ENCODE data around the gene HIVEP2.

Gene HIVEP2

DNA sequence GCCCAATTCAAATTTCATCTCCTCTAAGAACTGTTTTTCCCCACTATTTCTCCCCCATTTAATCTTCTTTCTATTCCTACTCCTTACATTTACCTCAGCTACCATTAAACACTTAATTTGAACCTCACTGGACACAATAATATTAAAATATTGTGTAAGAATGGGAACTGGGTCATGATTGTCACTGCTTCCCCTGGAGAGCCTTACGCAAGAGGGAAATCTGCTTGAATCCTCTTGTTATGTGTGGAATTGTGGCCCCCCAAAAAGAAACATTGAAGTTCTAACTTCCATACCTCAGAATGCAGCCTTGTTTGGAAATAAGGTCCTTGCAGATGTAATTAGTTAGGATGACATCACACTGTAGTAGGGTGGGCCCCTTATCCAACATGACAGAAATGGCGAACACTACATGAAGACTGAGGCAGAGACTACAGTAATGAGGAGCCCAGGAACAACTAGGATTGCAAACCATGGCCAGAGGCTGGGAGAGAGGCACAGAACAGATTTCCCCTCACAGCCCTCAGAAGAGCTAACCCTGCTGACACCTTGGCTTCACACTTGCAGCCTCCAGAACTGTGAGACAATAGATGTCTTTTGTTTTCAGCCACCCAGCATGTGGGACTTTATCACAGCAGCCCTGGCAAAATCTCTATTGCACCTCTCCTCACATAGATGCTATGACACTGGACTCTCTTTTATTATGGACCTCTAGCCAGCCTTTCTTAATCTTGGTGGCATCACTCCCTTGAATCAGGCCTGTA lies 29.9 kb downstream of the HIVEP2 start:
- no peak for DNase-seq

DNA sequence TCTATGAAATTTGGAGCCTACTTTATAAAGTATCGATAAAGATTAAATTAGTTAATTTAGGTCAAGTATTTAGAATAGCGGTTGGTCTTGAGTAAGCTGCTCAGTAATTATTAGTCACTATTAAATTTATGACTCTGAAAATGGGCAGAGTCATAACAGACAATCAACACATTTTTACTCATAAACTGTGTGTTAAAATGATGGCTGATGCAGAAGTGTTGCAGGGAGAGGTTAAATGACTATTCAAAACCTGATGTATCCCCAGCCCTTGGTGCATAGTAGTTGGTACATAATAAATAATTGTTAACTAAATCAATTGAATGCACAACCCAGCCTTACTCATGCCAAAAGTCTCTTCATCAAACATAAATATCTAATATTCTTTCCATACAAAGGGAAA lies 30.6 kb downstream of the HIVEP2 start:
- no peak for DNase-seq

DNA sequence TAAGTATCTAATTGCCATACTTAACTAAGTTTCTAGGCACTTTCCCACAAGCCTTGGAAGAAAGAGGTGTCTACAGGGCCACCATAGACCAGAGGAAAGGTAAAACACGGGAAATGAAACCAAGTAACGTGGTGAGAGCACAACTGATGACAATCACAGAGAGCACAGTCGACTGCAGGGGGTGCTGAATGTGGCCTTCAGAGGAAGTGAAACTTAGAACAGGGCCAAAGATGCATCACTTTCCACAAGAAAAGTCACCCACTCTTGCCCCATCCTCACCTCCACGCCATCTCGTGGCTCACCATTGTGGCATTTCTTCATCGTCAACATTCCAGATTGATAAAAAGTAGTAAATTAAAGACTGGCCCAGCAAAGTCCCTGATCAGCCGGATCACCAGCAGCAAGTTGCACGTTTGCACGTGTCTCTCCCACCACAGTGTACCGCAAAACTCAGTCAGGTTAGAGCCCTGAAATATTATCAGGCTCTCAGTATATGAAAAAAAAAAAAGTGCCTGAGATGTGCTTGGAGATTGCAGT lies 31.4 kb downstream of the HIVEP2 start:
- DNase-seq: no peak

DNA sequence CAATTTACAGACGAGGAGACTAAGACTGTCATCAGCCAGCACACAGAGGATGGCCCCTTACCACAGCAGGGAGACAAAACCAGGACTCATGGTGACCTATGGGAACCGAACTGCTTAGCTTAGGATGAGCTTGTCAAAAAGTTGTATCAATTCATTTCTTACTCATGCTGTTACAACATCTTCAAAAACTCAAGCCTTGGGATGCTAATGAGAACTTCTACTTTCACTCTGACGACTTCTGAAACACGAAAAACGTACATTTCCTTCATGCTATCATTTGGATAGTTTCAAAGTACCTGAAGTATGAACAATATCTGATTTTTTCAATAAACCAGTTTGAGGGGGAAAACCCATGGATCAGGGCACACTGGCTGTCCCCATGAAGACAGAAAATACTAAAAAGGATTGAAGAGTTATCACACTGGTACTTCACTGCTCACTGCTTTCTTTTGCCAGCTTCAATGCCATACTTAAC lies 31.9 kb downstream of the HIVEP2 start:
- no peak for DNase-seq

DNA sequence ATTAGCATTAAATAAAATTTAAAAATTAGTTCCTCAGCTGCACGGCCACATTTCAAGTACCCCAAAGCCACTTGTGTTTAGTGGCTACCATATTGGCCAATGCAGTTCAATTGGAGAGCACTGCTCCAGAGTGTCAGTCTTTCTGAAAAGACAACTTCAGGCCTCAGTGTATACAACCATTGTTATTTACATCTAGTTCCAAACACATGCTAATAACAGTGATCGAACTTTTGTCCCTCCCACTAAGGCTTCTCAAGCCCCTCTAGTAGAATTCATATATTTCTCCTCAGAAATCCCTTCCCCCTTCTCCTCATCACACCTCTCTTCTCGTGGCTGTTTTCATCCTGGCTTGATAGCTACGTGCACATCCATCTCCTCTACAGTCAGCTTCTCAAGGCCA lies 32.9 kb downstream of the HIVEP2 start:
- no peak for DNase-seq

DNA sequence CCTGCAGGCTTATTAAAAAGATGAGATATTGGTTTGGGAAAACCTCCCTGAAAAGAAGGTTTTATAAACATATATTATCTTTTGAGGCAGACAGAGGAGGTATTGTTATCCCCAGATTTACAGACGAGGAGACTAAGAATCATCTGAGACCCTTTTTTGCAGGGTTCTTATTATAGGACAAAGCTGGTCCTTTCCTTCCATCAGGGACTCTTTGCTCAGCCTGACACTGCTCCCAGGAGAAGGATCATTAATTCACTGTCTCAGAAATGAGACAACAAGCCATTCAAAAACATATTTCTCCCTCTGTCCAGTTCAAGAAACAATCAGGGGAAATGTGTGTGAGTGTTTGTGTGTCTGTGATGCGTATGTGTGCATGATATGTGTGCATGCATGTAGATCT lies 33.5 kb downstream of the HIVEP2 start:
- no peak for DNase-seq

DNA sequence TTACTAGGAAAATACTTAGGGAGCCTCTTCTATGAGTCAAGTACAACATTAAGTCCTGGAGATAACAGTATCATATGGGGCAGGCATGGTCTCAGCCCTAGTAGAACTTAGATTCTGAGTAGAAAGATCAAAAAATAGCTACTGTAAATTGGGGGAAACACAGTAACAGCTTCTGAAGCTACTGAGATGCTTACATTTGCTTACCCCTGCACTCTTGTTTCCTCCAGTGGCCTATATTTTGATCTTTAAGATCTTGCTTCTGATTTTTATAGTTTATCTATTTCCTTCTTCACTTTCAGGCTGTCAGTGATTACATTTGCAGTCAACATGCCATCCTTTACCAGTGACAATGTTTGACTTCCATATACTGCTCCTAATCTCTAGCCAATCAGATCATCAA lies 35.3 kb downstream of the HIVEP2 start:
- DNase-seq: no peak

DNA sequence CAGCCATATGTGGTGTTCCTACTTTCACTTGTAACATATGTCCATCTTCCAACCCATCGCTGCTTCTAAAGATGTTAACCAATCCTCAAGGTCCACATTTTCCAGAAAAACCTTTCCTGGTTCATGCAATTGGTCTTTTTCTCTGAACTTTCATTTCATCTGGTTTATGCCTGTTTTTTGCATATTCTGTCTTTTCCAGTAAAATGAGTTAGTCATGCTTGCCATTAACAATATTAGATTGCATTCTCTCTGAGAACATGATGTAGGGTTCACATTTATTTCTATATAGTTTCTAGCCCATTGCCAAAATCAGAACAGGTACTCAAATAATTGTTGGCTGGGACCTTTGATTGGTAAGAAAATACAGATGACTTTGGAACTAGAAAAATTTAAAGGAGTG lies 36.7 kb downstream of the HIVEP2 start:
- DNase-seq: no peak

DNA sequence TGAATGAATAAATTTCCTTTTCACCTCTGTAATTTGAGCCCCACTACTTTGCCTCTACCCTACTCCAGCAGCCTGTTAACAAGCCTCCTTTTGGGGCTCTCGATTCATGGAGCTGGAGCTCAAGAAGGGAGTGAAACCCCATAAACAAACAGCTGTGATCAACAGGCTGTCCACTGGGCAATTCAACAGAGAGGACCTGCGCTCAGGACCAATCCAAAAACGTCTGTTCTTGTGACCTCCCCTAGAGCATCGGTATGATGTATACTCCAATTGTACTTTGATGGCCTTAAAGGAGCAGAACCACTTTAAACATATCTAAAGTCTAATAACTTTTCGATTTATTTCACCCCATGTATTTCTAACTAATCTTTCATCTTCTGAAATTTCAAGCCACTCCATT lies 37.4 kb downstream of the HIVEP2 start:
- no peak for DNase-seq

DNA sequence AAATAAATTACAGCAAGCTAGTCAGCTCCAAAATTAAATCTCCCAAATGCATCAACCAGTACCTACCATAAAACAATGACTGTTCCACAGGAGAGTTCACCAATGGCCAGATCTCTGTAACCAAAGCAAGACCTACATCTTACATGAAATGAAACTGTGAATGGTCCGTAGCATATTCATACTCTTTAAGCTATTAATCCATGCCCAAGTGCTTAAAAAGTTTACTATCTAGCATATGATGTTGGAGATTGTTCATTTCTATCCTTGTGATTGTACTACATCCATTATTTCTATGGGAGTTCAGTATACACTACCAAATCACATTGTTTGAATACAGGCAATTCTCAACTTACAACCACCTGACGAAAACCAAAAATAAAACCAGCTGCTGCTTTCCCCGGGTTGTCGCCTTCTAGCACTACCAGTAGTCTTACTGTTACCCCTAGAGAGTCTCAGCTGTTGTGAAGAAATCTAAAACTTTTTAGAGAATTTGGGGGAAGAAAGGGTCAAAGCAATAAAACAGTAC lies 38.0 kb downstream of the HIVEP2 start:
- DNase-seq: no peak

DNA sequence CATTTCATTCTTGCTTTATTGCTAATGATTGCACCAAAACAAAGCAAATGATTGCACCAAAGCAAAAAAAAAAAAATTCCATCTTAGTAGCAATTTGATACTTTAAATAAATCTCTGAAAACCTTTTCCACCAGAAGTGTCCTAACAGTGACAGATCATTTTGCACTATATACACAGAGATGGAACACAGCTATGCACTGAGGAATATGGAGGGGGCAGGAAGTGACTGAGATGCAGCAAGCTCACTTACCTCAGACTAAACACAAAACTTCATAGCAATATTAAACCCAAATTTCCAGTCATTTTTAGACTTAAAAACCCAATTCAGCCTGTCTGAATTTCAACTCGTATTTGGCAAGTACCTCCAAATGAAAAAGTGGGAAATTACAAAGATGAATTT lies 41.2 kb downstream of the HIVEP2 start:
- no peak for DNase-seq

DNA sequence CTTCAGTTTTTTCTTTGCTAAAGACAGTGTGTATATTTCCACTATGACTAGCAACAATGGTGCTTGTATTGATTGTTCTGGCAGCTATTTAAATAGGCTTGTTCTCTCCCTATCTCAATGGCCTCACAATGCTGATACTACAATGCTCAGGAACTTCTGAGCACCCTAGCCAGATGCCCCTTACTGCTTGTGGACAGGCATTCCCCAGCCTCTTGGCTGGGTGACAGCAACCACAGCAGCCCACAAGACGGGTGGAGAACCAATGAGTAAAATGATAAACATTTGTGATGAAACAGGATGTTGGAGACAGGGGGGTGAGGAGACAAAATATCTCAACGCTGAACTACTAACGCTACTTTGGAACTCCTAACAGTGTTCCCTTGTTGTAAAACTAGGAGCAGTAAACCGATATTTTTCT lies 42.3 kb downstream of the HIVEP2 start:
- no peak for DNase-seq

DNA sequence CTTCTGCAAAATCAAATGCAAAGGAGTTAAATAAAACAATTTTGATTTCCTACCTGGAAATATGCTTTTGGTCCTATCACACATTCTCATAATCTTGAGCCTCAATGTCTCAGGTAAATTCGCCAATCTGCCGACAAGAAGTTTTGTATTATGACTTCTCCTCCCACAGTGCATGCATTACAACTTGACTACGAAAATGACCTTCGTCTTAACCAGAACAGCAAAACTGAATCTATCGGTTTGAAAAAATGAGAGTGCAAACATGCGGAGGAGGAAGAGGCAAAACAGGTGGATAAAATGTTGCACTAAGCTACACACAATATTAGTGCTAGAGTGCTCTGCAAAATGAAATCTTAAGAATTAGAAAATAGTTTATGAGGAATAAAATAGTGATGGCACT lies 43.4 kb downstream of the HIVEP2 start:
- no peak for DNase-seq

DNA sequence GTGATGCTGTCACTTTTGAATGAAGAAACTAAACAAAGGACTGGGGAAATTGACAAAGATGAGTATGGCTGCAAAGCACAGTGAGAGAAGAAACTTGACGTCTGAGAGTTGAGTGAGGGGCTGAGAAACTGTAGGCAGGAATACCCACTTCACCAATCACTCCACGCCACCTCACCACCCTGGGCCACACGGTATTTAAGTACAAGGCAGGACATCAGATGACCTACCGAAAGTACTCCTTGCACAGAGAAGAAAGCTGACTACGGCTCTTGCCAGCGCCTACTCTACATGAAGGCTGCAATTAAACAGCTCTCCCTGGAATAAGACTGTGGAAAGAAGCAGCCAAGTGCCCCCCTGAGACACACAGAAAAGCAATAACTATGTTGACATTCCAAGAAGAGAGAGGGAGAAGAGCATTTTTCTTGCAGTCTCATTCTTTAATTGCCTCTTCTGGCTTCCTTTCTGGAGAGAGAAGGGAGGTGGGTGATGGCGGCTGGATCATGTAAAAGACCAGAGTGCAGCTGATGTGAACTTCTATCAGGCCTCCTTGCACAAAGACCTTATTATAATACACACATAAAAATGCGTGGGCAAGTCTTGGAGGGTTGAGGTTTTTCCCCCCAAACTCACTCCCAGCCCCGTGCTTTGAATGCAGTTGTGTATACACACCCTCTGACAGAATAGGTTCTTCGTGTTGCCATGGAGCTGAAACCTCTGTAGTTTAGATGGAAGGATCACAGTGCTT lies 44.6 kb downstream of the HIVEP2 start:
- no peak for DNase-seq

DNA sequence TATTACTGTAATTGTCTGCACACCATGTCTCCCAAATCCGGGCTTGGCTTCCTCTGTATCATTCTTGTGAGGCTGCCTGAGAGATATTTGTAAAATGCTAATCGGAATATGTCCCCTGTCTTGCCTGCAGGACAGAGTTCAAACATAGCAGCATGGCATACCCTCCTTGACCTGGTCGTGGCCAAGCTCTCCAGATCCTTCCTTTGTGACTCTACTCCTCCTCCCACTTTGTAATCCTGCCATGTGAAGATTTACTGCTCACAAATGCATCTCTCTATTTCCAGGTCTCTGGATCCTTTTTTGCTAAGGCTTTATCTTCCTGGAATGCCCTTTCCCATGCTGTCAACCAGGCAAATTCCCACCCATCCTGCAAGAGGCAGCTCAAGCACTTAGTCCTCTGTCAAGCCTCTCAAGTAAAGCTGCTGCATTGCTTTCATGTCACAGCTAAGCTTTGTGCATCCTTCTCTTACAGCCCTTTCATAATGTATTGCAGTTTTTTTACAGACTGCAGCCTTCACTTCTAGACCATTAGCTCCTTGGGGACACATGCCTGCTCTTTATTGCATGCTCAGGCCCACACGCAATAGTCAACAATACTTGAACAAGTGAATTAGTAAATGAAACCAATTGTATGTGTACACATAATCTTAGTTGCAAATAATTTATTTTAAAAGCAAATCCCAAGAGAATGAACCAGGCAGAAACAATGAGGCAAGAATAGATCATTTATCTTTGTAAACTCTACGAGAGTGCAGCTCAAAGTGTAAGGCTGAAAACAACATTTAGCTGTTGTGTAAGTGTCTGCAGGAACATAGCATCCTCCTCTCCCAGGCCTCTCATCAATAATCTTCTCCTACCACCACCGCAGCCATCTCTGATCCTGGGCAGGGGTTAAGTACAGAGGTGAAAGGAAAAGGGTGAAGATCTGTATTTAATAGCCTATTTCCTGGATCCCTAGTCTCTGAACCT lies 45.8 kb downstream of the HIVEP2 start:
- no peak for DNase-seq

DNA sequence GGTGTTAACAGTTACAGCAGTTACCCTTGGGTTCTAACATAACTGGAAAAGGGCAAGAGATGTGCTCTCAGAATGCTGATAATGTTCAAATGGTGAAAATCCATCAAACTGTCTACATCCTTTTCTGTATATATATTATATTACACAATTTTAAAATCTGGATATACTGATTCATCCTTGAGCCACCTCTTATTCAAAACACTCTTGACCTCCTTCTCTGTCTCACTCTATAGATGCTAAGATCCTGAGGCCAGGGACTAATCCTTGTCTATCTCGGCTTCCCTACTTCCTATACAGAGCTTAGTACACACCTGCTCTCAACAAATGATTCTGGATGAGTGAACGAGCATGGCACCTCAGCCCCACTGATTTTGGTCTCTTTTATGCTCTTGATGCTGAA lies 47.3 kb downstream of the HIVEP2 start:
- no peak for DNase-seq

DNA sequence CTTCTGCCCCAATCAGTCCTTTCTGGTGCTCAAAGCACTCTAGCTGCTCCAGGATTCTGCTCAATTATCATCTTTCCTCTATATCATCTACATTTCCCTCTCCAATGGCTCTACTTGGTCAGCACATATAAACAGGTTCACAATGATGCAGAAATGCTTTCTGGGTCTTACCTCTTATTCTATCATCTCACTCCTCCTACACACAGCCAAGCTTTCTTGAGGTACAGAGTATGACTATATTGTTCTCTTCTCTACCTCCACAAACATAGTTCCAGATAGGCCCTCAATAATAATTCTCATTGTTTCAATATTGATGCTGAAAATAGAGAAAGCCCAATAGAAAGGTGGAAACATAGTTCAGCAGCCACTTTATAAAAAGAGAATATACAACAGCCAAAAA lies 48.2 kb downstream of the HIVEP2 start:
- DNase-seq: no peak

DNA sequence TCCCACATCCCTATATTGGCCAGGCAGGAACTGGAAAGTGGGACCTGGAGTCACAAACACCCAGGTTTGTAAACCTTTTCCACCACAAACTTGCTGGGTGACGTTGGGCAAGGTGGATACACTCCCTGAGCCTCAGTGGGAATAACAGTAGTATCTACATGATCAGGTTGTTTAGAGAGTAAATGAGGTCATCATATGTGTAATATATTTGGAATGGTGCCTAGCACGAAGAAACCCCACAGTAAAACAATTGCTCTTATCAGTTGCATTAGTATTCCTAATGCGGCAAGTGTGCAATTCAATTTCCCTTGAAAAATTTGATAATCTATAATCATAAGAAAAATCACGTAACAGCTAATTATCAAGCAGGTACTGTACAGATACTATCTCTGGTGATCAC lies 51.9 kb downstream of the HIVEP2 start:
- DNase-seq: no peak

DNA sequence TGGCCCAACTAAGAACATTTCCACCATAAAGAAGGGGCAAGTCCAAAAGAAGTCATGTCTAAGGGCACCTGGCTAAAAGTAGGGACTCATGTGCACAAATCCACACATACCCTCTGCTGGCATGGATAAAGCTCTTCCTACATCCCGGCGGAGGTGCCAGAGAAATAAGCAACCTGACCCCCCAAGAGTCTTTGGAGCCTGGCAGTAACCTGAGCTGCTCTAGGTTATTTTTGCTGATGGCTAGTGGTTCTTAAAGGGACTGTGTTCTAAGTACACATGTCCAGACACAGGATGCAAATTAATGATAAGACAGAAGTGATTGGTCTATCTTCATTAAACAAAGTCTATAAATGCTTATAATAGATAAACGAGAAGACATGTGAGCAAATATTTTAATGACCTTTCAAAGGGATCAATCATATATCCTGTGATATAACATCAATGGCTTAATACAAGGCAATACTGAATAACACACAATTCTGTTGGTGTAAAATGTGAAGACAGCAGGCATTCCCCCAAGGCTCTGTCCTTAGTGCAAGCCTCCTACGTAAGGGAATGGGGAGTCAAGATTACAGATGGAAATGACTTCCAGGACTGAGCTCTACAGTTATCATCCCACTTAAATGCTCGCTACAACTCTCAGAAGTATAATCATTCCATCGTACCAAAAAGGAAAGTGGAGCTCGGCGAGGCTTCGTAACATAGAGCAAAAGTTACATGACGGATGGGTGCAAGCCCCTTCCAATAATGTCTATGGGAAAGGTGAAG lies 52.5 kb downstream of the HIVEP2 start:
- no peak for DNase-seq

DNA sequence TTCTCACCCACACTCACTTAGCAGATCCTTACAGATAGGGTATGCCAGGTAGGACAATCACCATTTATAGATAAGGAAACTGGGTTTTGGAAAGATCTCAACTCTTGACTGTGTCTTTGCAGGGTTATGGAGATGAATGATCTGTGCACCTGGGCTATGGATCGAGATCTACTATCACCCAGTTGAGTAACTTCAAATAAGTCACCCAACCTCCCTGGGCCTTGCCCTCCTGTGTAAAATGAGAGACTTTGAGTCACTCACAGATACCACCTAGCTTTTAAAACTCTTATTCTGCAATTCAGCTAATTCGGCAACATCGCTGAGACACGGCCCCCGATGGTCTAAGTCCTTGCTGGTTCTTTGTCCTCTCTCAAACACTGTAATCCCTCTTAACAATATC lies 53.5 kb downstream of the HIVEP2 start:
- no peak for DNase-seq

DNA sequence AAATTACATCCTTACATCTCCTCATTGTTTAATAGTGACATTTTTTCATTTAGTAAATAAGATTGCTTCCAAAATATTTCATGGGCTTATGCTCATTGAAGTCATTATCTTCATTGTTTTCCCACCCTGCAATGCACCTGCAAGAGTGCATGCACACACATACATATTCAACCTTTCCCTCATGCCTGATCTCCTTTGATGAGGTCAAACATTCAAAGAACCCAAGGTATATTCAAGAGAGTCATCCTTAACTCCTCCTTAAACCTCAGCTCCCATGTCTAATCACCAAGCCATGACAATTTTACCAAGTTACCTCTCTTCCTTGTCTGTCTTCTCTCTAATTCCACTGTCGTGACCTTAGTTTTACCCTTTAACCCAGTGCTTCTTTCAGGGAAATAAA lies 56.5 kb downstream of the HIVEP2 start:
- no peak for DNase-seq

DNA sequence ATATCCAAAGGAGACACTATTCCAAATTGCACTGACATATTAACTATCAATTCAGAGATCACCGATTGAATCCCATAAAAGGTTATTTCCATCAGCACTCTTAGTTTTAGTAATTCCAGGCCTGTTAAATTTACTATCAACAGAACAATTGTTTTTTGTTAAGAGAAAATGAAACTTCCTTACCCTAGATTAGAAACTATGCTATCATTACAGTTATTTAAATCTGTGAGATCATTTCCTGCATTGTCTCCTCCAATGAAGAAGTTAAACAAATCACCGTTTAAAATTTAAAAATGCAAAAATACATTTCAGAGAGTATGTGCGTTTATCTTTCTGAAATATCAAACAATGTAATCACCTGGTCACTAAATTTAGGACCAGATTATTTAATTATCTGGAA lies 57.5 kb downstream of the HIVEP2 start:
- no peak for DNase-seq

All from GDM1 (cell line).